HG03159 (cell line): ENCODE data around the gene HTR1D.
"Not testable (repeated sequence)": the region's sequence is repeated elsewhere in the genome, so short reads cannot be mapped to it uniquely, and the experiment has no call there.

Source experiments
- ATAC-seq: cut with Tn5 transposase; IDR thresholded peaks from one replicate; pipeline ENCODE4 v1.9.1; 2021; ENCODE audit warnings: mild to moderate bottlenecking, moderate library complexity; ENCODE audit not compliant: unreplicated experiment

Gene HTR1D

DNA sequence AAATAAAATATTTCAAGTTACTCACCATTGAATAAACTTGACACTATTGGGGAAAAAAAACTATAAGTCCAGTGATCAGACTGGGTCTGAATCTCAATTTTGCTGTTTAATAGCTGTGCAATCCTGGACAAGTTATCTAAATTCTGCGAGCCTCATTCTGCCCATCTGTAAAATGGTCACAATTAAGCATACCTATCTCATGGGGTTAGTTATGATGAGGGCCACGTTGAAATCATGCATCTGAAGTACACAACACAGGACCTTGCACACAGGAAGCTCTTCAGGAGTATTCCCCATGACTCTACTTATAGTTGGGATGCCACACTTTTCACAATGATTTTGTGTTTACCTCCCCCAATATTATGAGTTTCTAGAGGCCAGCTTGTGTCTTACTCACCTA lies 3.8 kb upstream of the HTR1D start:
- no peak for ATAC-seq

DNA sequence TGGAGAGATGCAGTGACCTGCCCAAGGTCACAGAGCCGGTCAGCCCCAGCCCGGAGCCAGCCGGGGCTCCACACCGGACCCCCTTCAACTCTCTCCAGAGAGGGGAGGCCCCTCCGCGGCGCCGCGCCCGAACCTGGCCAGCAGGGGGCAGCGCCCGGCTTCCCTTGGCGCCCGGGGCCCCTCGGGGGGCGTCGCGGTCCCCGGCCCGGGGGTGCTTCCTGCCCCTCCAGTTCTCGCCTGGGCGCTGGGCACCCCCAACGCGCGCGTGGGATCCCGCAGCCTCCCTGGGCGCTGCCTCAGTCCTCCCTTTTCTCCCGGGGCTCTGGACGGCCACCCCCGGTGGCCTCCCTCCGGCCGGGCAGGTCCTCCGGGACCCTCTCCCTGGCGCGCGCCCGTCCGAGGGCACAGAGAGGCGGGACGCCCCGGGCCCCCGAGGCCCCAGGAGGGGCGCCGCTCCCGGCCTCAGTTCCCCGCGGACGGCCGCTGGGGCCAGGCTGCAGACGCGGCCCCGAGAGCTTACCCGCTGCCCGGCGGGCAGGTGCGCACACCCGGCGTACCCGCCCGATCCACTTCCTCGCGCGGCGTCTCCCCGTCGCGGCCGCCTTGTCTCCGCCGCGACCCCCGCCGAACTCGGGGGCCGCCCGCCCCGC lies 406 bp downstream of the HTR1D start:
- no peak for ATAC-seq

DNA sequence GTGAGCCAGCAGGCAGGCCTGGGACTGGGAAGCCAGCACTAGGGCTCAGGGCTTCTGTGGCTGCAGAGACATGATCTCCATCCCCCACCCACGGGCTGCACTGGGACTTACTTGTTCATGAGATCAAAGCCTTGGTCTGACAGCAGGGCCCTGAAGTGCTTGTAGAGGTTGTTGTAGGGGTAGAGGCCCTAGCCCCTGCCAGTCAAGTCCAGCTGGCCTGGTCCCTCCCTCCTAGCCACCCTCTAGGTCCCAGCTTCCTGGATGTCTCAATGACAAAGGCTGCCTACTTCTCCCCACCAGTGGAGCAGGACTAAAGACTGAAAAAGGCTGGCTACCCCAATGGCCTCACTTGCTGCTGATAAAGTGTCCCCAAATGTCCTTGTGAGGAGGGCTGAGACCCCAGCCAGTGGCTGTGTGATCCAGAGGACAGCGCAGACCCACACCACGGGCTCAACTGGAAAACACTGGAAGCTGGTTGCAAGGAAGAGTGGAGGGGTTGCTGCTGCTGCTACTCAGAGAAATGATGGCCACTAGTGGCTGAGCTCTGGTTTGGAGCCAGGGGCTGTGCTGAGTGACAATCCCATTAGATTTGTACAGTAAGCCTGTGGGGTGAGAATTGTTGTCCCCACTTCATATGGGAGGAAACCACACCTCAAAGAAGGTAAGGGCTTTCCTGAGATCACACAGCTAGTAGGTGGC lies 1.4 kb downstream of the HTR1D start:
- ATAC-seq = no peak

DNA sequence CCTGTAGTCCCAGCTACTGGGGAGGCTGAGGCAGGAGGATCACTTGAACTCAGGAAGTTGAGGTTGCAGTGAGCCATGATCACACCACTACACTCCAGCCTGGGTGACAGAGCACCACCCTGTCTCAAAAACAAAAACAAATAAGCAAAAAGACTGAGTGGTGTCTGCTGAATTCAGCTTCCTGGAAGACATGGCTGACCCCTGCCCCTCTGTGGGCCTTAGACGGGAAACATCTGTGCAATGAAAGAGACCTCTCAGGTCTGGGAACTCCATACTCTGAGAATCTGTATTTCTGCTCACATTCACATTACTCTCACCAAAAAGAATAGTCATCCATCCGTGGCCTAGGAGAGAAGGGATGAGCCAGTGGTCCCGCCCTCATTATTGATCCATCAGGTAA lies 2.0 kb downstream of the HTR1D start:
- ATAC-seq = no peak

DNA sequence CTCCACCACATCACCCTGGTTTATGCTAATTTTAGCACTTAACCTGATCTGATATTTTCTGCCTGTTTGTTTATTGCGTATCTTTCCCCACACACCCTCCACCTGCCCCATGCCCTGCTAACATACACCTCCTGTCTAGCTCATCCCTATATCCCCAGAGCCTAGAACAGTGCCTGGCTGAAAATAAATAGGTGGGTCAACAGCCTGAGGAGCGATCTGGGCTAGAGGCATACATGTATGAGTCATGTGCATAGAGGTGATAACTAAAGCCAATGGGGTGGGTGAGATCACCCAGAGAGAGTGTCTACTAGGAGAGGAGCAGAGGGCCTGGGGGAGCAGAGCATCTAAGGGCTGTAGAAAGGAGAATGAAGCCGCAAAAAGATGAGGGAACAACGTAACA lies 2.7 kb downstream of the HTR1D start:
- no peak for ATAC-seq

DNA sequence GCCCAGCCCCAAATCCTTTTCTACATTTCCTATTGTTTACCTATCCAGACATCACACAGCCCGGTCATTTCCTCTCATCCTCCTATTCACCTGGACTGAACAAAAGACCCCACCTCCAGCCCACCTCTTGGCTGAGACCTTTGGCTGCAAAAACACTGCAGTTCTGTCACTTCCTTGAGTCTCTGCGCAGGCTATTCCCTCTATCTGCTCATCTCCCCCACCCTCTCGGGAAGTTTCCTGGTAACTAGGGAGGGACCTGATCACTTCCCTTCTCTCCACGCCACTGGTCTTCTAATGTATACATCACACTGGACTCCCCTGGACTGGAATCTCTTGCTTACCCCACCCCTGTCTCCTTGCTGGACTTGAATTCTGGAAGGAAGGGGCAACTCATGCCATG lies 5.3 kb downstream of the HTR1D start:
- no peak for ATAC-seq

DNA sequence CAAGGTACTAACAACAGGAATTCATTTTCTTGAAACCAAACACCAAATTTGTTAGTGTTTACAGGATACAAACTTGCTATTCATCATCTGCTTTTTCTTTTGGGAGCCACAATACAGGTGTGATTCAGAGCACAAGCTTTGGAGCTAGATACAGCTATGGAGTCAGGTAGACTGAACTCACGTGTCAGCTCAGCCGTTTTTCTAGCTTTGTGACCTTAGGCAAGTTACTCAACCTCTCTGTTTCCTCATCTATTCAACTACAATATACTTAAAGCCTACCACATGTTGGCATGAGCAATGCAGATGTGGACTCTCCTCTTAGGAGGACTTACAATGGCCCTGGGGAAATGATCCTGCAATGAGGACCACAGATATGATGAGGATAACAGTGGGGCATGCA lies 6.3 kb downstream of the HTR1D start:
- ATAC-seq = no peak

DNA sequence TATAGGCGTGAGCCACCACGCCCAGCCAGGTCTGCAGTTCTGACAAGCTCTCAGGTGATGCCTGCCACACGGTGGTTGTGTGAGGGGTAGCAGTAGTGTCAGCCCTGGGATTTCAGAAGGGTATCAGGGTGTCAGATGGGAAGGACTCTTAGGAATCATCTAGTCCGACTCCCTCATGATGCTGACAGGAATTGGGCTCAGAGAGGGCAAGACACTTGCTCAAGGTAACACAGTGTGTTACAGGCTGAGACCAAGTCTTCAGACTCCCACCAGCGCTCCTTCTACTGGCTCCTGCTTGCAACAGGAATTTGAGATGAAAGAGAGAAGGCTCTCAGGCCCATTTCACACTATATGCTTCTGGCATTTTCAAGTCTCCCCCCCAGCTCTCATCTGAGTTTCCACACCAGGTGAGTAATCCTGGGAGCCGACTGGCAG lies 6.9 kb downstream of the HTR1D start:
- no peak for ATAC-seq

DNA sequence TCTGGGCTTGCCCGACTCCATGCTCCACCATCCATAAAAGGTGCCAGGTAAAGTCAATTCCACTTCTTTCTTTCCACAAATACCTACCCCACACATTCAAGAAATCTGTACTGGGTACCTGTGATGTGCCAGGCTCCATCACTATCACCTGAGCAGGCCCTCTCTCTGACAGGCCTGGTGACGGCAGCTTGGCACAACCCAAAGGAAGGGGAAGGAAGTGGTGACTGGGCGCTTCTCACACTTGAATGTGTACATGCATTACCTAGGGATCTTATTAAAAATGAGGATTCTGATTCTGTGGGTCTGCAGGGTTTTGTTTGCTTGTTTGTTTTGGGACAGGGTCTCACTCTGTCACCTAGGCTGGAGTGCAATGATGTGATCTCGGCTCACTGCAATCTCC lies 7.5 kb downstream of the HTR1D start:
- ATAC-seq = no peak

DNA sequence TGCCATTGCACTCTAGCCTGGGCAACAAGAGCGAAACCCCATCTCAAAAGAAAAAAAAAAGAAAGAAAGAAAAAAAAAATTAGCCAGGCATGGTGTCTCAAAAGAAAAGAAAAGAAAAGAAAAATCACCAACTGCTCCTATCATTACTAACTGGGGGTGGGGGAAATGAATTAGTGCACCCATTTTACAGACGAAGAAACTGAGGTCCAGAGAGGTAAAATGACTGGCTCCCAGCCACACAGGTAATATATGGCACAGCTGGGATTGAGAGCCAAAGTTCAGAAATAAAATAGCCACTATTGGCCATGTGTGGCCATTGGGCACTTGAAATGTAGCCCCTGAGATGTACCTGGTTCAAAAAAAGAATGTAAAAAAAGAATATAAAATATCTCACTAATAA lies 8.8 kb downstream of the HTR1D start:
- ATAC-seq = no peak

DNA sequence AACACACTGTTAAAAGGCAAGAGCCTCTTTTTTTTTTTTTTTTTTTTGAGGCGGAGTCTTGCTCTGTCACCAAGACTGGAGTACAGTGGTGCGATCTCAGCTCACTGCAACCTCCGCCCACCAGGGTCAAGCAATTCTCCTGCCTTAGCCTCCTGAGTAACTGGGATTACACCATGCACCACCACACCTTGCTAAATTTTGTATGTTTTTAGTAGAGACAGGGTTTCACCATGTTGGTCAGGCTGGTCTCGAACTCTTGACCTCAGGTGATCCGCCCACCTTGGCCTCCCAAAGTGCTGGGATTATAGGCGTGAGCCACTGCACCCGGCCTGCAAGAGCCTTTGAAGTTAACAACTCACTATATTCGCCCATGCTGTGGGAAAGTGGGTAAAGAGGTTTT lies 9.6 kb downstream of the HTR1D start:
- not testable (repeated sequence) for ATAC-seq

DNA sequence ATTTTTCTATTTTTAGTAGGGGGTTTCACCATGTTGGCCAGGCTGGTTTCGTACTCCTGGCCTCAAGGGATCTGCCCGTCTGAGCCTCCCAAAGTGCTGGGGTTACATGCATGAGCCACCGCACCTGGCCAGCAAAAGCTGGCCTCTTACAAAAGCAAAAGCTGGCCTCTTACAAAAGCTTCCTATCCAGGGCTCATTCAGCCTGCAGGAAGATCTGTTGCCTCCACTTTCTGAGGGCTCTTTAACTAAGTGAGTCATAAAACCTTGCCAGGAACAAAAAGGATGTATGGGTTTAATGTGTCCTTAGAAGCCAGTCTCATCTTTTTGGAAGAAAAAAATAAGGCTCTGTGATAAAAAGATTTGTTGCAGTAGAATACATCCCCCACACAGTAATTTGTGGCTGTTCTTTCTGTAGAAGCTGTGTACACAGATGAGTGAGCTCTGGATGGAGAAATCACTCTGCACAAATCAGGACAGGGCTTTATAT lies 15.0 kb downstream of the HTR1D start:
- no peak for ATAC-seq

DNA sequence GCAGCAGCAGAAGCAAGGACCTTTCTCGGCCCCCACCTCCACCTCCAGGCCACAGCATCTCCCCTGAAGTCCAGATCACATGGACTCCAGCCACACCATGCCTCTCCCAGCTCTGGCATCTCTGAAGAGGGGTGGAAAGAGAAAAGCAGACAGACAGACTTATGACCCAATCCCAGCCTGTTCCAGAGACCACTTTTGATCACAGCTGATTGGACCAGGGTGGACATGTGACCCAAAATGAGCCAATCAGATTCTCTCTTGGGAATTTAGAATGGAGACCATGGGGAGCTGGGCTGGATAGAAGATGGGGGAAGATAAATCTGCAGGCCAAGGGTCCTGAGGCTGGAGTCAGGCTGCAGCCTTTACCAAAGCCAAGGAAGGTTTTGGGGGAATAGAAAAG lies 16.4 kb downstream of the HTR1D start:
- ATAC-seq = no peak

DNA sequence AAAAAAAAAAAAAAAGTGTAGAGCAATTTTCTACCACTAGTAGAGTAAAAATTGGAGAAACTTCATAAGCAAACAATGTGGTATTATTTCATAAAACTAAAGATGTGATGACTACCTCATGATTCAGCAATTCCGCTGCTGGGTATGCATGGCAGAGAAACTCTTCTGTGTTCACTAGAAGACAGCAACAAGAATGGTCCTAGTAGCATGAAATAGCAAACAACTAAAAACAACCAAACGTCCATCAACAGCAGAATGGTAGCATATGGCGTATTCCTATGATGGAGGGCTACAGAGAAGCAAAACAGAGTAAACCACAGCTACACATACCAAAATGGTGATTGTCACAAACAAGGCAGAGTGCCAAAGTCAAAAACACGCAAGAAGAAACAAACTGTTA lies 18.9 kb downstream of the HTR1D start:
- no peak for ATAC-seq

DNA sequence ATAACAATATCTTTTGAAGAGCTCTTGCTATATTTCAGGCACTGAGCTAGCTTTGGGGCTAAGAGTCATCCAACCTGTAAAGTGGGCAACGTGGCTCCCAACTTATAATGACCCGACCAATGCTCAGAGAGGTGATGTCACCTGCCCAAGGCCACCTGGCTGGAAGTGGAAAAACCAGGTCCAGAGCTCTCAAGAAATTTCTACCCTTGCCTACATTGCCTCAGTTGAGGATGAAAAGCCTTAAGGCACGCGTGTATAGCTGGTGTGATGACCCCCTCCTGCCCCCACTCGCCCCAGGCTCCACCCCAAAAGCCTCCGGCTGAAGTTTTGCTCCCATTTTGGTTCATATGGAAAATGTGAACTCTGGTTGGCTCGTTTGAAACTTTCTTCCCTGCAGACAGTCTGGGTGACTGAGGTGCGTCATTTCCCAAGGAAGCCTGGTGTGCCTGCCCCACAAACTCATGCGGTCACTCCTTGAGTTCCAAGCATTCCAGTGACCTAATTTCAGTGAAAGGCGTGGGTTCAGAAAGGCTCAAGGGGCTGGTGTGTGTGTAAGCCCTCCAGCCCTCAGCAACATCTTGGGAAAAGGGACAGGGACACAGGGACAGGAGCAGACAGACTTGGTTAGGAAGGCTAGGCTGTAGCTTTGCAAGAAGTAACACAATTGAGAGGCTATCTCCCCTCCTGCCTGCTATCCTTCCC lies 20.5 kb downstream of the HTR1D start:
- ATAC-seq = no peak

DNA sequence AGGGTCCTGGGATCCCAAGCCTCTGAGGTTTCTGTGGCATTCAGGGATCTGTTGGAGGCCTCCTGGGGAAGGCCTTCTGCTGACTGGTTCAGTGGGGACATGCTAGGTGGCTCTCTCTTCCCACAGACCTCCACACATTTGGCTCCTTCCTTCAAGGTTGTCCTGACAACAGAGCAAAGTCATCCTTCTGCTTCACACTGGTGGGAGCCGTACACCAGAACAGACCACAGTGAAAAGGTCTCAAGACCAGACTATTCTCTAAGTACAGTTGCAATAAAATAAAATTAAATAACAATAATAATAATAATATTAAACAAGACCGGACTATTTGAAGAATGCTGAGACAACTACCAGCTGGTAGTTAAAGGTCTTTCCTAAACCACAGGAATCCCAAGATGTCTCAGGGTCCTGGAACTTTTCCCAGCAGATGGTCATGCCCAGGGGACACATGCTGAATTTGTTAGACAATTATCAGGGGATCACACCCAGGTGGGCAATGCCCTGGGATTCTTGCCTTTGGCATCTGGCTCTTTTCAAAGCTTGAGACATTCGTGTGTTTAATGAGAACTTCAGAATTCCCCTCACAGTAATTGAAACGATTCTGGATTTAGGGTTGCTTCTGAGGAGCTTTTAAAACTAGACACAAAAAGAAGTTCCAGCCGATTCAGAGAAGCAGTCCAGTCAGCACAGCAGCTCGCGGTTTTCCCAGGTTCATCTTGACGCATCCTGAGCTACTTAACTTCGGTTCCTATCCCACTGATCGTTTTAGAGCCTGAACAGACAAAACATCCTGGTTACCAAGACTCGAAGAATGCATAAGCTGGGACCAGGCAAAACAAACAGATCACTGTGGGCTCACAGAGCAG lies 22.9 kb downstream of the HTR1D start:
- no peak for ATAC-seq

DNA sequence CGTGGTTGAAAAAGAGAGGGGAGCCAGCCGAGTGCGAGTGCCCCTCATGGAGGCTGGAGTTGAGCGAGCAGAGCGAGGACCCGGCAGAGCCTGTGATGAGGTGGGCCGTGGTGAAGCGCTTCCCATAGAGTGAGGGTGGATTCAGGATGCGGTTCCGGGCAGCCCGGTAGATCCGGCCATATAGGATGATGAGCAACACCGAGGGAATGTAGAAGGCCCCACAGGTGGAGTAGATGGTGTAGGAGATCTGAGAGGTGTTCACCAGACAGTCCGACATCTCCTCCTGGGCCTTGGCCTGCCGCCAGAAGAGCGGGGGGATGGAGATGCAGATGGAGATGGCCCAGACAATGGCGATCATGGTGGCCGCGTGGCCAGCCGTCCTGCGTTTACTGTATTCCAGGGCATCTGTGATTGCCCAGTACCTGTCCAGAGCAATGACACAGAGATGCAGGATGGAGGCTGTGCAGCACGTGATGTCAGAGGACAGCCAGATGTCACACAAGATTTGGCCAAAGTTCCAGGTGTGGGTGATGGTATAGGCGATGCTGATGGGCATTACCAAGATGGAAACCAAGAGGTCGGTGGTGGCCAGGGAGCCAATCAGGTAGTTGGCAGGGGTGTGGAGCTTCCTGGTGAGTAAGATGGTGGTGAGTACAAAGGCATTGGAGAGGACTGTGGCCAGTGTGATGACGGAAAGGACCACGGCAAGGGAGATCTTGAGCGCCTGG lies 23.7 kb downstream of the HTR1D start:
- ATAC-seq = no peak

DNA sequence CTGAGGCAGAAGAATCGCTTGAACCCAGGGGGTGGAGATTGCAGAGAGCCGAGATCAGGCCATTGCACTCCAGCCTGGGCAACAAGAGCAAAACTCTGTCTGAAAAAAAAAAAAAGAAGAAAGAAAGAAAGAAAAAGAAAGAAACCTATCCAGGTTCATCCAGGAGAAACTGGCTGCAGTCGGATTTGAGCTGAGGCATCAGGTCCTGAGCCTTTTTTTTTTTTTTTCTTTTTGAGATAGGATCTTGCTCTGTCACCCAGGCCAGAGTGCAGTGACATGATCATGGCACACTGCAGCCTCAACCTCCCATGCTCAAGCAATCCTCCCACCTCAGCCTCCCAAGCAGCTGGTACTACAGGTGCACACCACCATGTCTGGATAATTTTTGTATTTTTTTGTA lies 26.1 kb downstream of the HTR1D start:
- ATAC-seq = no peak

DNA sequence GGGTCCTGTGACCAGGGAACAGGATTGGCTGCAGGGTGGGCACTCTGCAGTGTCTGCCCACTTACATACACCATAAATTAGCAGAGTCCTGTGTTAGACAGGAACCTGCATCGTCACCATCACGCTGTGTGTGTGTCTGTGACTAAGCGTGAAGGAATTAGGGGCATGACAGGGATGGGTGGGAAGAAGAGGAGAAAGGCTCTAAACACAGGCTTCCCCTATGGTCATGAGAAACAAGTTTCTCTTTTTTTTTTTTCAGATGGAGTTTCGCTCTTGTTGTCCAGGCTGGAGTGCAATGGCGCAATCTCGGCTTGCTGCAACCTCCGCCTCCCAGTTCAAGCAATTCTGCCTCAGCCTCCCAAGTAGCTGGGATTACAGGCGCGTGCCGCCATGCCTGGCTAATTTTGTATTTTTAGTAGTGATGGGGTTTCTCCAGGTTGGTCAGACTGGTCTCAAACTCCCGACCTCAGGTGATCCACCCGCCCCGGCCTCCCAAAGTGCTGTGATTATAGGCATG lies 28.3 kb downstream of the HTR1D start:
- not testable (repeated sequence) for ATAC-seq

DNA sequence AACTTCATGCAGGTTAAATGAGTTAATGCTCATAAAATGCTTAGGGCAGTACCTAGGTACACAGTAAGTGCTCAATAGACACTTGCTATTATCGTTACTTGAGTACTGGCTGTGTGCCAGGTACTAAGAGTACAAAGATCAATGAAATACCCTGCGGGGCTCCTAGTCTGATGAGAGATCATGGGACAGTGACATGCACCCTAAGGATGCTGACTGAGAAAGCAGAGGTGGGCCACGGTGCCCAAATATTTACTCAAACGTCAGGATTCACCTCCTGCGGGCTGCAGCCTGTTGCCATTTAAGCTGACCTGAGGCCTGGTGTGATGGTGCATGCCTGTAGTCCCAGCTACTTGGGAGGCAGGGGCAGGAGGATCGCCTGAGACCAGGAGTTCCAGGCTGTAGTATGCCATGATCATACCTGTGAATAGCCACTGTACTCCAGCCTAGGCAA lies 28.8 kb downstream of the HTR1D start:
- ATAC-seq = no peak
